ENCODE measurements around the gene NPTXR.

The NPTXR gene

GRCh38 chr22:38793317-38793716 is 50.5 kb downstream of the NPTXR start:
- no peak for DNase-seq

- no peak for DNase-seq
Measured at GRCh38 chr22:38792833-38793232, 51.0 kb downstream of the NPTXR start.

- DNase-seq = no peak
Measured at GRCh38 chr22:38789606-38790005, 54.2 kb downstream of the NPTXR start.

- no peak for DNase-seq
Measured at GRCh38 chr22:38788846-38789245, 55.0 kb downstream of the NPTXR start.

GRCh38 chr22:38788021-38788816 is 55.6 kb downstream of the NPTXR start:
- DNase-seq = peak; percentile 23

- DNase-seq = no peak
Measured at GRCh38 chr22:38786631-38787030, 57.2 kb downstream of the NPTXR start.

- no peak for DNase-seq
Measured at GRCh38 chr22:38784856-38785255, 59.0 kb downstream of the NPTXR start.

GRCh38 chr22:38784035-38784434 is 59.8 kb downstream of the NPTXR start:
- DNase-seq = no peak

- DNase-seq = no peak
Measured at GRCh38 chr22:38783095-38783615, 60.7 kb downstream of the NPTXR start.

- no peak for DNase-seq
Measured at GRCh38 chr22:38782402-38783094, 61.3 kb downstream of the NPTXR start.

GRCh38 chr22:38781033-38781432 is 62.8 kb downstream of the NPTXR start:
- peak; percentile 24 for DNase-seq

- no peak for DNase-seq
Measured at GRCh38 chr22:38777087-38777671, 66.6 kb downstream of the NPTXR start.

GRCh38 chr22:38776086-38776485 is 67.7 kb downstream of the NPTXR start:
- no peak for DNase-seq

- DNase-seq = no peak
Measured at GRCh38 chr22:38775656-38776055, 68.2 kb downstream of the NPTXR start.

GRCh38 chr22:38774496-38775166 is 69.2 kb downstream of the NPTXR start:
- no peak for DNase-seq

GRCh38 chr22:38773363-38773946 is 70.4 kb downstream of the NPTXR start:
- DNase-seq = no peak

- no peak for DNase-seq
Measured at GRCh38 chr22:38772623-38772873, 71.3 kb downstream of the NPTXR start.

GRCh38 chr22:38770257-38770949 is 73.4 kb downstream of the NPTXR start:
- no peak for DNase-seq
